ENCODE results near the gene TRAF4. TPM values are rescaled to one million over a fixed set of nuclear protein-coding genes. Genes with fewer than 3 reads are reported as not detected.

Gene TRAF4
- total and polyA plus RNA-seq, 10 of the 15 experiments (the other 5 are each of a cell fraction or from before 2014, with no cell fraction given): 3.7 to 197 (median 66.4) TPM

DNA sequence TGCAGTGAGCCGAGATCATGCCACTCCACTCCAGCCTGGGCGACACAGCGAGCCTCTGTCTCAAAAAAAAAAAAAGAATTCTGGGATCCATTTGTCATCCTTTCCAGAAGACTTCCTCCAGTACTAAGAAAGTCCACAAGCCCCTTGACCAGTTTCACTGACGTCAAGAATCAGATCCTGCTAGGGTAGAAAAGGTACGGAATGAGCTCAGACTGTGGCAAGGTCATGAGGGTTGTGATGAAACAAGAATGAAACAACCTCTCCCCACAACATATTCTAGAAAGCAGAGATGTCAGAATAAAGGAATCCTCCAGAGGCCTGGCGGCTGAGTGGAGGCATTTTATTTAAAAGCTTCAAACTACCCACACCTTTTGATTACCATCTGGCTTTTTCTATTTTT is 29.9 kb downstream of the TRAF4 start:
- Histone ChIP-seq H3K36me3 (ENCODE audit: control insufficient read depth in 2 of 2, insufficient read depth in 2 of 2, low read length in 1 of 2) (0 out of 4 replicates have a peak, but pooled peaks cover 0 to 3% of the 10 kb centered on the region in 2 experiments), H2AFZ (ENCODE audit: control insufficient read depth, low read depth, low read length) (no peak overlapping the region), H3K27me3 (replicated peaks in 1 of 2; ENCODE audit: control insufficient read depth in 2 of 2, insufficient read depth in 2 of 2, low read length in 1 of 2) (no peaks in the 10 kb centered on the region), H3K27ac (ENCODE audit: control insufficient read depth, insufficient read depth) (no peak overlapping the region), H3K79me2 (ENCODE audit: control insufficient read depth, insufficient read depth, low read length) (no peaks in the 10 kb centered on the region; the same call in 1 of the 2 replicates), H4K20me1 (ENCODE audit: control insufficient read depth, insufficient read depth) (no peaks in the 10 kb centered on the region), H3K9me3 (replicated peaks; ENCODE audit: control insufficient read depth, insufficient read depth, low read length) (no peaks in the 10 kb centered on the region), H3K4me1 (ENCODE audit: control insufficient read depth, insufficient read depth, low read length) (no peaks in the 10 kb centered on the region), H3K4me2 (ENCODE audit: control insufficient read depth, insufficient read depth) (no peak overlapping the region), H3K4me3 (no peak overlapping the region), H3K9ac (ENCODE audit: control insufficient read depth, insufficient read depth, low read length) (no peak overlapping the region)
- in situ Hi-C loops (cut with MboI) (no loop called here), intact Hi-C loops (cut with micrococcal nuclease; ENCODE audit: unreplicated experiment) (no loop called here)
- 71% methylated on average over 6 of the region's 6 CpGs for WGBS (ENCODE audit: insufficient coverage, insufficient replicate concordance, low lambda C conversion rate, missing lambda C conversion rate)
- DNase-seq (ENCODE audit: low read depth, low spot score) (no peak), FAIRE-seq (no peak), ATAC-seq (no peak)
- ChIA-PET CTCF (interaction anchor here (1.0 to 5.0 kb wide), 7 partner anchors 10 to 179 kb away, joined by 3 to 69 read pairs (median 3); no protein-coding TSS in a partner anchor), POLR2A (interaction anchor here (0.6 to 1.2 kb wide), 3 partner anchors 10 to 97 kb away, joined by 3 to 4 read pairs (median 4); no protein-coding TSS in a partner anchor), RAD21 (ENCODE audit: unreplicated experiment) (interaction anchor here (0.9 to 1.5 kb wide), 2 partner anchors 10 to 47 kb away, joined by 4 to 5 read pairs; no protein-coding TSS in a partner anchor), SMC1A (ENCODE audit: uncharacterized antibody, unreplicated experiment) (interaction anchor here (0.9 to 5.3 kb wide), 6 partner anchors 10 to 154 kb away, joined by 3 to 33 read pairs (median 6); partner anchors contain the start of gene TLCD1)
- TF ChIP-seq IRF4 (IDR thresholded peaks at IDR 0.05; ENCODE audit: low read depth, low read length): no peak
- no peak for TF ChIP-seq RUNX3 (IDR thresholded peaks at IDR 0.05; ENCODE audit: low read length)
- no peak for TF ChIP-seq MYB (IDR thresholded peaks at IDR 0.05; ENCODE audit: borderline replicate concordance, low read depth, low read length)
- no peak for TF ChIP-seq ESRRA (IDR thresholded peaks at IDR 0.05; ENCODE audit: low read length)
- no peak for TF ChIP-seq ZSCAN29 (IDR thresholded peaks at IDR 0.05)
- TF ChIP-seq EP300 (IDR thresholded peaks at IDR 0.05; ENCODE audit: borderline replicate concordance in 1 of 2, control insufficient read depth in 1 of 2, low read depth in 2 of 2, low read length in 2 of 2): no peak
- TF ChIP-seq CBX5 (IDR thresholded peaks at IDR 0.05; ENCODE audit: low read depth): no peak
- TF ChIP-seq PML (IDR thresholded peaks at IDR 0.05; ENCODE audit: low read length): no peak
- TF ChIP-seq, protein P1, sequence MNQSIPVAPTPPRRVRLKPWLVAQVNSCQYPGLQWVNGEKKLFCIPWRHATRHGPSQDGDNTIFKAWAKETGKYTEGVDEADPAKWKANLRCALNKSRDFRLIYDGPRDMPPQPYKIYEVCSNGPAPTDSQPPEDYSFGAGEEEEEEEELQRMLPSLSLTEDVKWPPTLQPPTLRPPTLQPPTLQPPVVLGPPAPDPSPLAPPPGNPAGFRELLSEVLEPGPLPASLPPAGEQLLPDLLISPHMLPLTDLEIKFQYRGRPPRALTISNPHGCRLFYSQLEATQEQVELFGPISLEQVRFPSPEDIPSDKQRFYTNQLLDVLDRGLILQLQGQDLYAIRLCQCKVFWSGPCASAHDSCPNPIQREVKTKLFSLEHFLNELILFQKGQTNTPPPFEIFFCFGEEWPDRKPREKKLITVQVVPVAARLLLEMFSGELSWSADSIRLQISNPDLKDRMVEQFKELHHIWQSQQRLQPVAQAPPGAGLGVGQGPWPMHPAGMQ (IDR thresholded peaks at IDR 0.05; ENCODE audit: borderline replicate concordance): no peak
- TF ChIP-seq, protein P2, sequence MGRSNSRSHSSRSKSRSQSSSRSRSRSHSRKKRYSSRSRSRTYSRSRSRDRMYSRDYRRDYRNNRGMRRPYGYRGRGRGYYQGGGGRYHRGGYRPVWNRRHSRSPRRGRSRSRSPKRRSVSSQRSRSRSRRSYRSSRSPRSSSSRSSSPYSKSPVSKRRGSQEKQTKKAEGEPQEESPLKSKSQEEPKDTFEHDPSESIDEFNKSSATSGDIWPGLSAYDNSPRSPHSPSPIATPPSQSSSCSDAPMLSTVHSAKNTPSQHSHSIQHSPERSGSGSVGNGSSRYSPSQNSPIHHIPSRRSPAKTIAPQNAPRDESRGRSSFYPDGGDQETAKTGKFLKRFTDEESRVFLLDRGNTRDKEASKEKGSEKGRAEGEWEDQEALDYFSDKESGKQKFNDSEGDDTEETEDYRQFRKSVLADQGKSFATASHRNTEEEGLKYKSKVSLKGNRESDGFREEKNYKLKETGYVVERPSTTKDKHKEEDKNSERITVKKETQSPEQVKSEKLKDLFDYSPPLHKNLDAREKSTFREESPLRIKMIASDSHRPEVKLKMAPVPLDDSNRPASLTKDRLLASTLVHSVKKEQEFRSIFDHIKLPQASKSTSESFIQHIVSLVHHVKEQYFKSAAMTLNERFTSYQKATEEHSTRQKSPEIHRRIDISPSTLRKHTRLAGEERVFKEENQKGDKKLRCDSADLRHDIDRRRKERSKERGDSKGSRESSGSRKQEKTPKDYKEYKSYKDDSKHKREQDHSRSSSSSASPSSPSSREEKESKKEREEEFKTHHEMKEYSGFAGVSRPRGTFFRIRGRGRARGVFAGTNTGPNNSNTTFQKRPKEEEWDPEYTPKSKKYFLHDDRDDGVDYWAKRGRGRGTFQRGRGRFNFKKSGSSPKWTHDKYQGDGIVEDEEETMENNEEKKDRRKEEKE (IDR thresholded peaks at IDR 0.05): no peak
- no peak for TF ChIP-seq SUPT20H (IDR thresholded peaks at IDR 0.05; ENCODE audit: borderline replicate concordance, control insufficient read depth, low read depth, low read length)
- TF ChIP-seq HDGF (IDR thresholded peaks at IDR 0.05): no peak
- no peak for TF ChIP-seq NR2C2 (IDR thresholded peaks at IDR 0.05; ENCODE audit: borderline replicate concordance, control insufficient read depth, insufficient read length, low read depth)
- TF ChIP-seq HDAC2 (IDR thresholded peaks at IDR 0.05): no peak
- TF ChIP-seq DPF2 (IDR thresholded peaks at IDR 0.05): no peak
- TF ChIP-seq ATF7 (IDR thresholded peaks at IDR 0.05; ENCODE audit: low read depth): no peak
- no peak for TF ChIP-seq NR2F1 (conservative IDR thresholded peaks at IDR 0.05)
- BruUV-seq (replicated peaks): no TSS peak
